HG03159 (cell line): ENCODE data around the gene CIAO2B.

Experiments
- ATAC-seq: cut with Tn5 transposase; IDR thresholded peaks from one replicate; pipeline ENCODE4 v1.9.1; 2021; ENCODE audit warnings: mild to moderate bottlenecking, moderate library complexity; ENCODE audit not compliant: unreplicated experiment

The CIAO2B gene

GRCh38 chr16:66890799-66891198 is 43.4 kb downstream of the CIAO2B start:
- ATAC-seq, result no peak

GRCh38 chr16:66889622-66890021 is 44.6 kb downstream of the CIAO2B start:
- ATAC-seq, result no peak

GRCh38 chr16:66888647-66889615 is 45.3 kb downstream of the CIAO2B start:
- ATAC-seq, result no peak

GRCh38 chr16:66886914-66887313 is 47.3 kb downstream of the CIAO2B start:
- no peak for ATAC-seq

DNA sequence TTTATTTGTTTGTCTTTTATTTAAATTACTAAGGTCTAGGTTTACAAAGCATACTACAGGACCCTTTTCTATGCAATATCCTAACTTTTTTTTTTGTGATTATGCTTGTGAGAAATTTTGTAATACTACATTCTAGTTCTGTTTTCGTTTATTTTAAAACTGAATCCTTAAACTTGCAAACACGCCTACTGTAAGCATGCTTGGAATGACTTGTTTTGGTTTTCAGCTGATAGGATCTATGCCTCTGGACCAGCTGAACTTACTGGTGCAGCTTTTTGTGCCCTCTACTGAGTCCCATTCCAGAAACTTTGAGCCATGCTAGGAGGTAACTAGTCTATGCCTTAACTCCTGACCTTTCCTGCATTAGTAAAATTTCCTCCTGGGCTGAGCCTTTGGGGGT is 47.9 kb downstream of the CIAO2B start:
- ATAC-seq, result no peak

DNA sequence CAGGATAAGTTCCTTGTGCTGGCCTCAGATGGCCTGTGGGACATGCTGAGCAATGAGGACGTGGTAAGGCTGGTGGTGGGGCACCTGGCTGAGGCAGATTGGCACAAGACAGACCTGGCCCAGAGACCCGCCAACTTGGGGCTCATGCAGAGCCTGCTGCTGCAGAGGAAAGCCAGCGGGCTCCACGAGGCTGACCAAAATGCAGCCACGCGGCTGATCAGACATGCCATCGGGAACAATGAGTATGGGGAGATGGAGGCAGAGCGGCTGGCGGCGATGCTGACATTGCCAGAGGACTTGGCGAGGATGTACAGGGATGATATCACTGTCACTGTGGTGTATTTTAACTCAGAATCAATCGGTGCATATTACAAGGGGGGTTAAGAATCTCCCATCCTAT is 48.7 kb downstream of the CIAO2B start:
- ATAC-seq, result no peak

- no peak for ATAC-seq
Measured at GRCh38 chr16:66882702-66883101, 51.5 kb downstream of the CIAO2B start.
